IPS-NIHi7 (cell line): Measurements from ENCODE around the gene AADACL3.

Experiments used
- DNase-seq: peaks from one replicate; pipeline ENCODE4 v3.0.0; 2012; ENCODE audit warnings: mixed read lengths; ENCODE audit errors: extremely low spot score

Gene AADACL3

DNA sequence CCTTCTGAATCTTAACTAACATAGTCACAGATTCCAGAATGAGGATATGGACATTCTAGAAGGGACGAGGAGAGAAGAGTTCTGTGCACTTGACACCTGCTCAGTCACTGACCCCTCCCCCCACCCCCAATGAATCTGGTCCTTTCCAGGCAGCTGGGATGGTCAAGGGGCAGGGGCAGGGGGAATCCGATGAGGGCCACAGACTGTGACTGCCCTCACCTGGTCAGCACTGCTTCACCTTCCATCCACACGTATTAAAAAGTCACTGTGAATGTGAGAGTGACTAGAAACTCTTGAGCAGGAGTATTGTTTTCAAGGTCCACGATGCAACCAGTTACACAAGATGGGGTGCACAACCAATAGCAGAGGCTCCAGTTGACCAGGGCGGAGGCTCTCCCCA is 48.1 kb downstream of the AADACL3 start:
- DNase-seq, result peak; percentile 35

- no peak for DNase-seq
These were observed 53.1 kb downstream of the AADACL3 start for GRCh38 chr1:12769031-12769430.

DNA sequence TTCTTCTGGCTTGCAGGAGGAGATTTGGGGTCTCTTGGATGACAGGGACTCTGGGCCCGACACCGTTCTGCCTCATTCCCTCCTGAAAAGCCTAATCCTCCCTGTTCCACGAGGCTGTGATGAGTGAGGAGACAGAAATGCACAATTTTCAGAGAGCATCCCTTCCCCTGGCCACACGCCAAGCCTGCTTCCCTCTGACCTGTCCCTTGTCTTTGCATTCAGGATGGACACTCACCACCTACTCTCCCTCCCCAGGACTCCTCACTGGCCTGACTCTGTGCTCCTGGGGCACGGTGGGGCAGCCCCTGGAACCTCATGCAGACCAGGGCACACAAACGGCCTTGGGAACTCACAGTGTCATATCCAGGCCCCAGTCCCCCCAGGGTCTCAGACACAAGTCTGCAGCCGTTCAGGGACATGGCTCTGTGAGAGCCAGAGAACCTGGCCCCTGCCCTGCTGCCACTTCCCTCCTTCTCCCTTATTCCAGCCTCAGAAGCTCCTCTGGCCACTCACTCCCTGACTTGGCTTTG is 54.1 kb downstream of the AADACL3 start:
- no peak for DNase-seq

- DNase-seq, result no peak
These were observed 54.7 kb downstream of the AADACL3 start for GRCh38 chr1:12770620-12771019.

- DNase-seq, result no peak
These were observed 55.3 kb downstream of the AADACL3 start for GRCh38 chr1:12771186-12771585.

DNA sequence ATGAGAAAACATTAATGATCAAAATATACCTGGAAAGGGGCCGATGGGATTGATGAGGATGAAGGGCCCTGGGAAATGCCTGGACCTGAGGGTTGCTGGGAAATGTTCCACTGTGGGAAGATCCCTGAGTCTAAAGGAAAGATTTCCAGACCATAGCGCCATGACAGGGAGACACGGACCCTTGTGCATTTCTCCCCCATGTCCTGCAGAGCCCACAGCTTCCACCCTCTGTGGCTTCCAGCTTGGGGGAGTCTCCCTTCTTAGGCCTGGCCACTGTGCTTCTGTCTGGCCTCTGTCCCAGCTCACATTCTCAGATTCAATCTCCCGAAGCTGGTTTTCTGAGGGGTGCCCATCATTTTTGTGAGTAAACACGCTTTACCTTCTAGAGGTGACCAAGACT is 56.6 kb downstream of the AADACL3 start:
- DNase-seq, result no peak

- DNase-seq, result no peak
These were observed 57.5 kb downstream of the AADACL3 start, which contains the start of gene PRAMEF12 for GRCh38 chr1:12773438-12773837. Gene PRAMEF12, plus strand, starts transcription at chr1:12773738. Its CDS starts 1,130 bp downstream, at chr1:12774868.

DNA sequence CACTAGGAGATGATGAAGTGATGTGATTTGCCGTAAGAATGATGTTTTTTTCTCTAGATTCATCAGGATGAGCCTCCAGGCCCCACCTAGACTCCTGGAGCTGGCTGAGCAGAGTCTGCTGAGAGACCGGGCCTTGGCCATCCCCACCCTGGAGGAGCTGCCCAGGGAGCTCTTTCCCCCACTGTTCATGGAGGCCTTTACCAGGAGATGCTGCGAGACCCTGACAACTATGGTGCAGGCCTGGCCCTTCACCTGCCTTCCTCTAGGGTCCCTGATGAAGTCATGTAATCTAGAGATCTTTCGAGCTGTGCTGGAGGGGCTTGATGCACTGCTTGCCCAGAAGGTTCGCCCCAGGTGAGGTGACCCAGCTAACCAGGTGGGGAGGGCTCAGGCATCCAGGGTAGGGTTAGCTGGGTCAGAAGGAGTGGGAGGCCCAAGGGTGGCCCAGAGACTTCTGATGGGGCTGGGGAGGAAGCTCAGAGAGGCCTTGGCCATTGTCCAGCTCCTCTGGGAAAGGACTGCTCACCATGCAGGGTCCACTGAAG is 59.0 kb downstream of the AADACL3 start:
- DNase-seq, result no peak

- DNase-seq, result no peak
These were observed 59.5 kb downstream of the AADACL3 start for GRCh38 chr1:12775443-12775842.

GRCh38 chr1:12776801-12777557 is 61.1 kb downstream of the AADACL3 start:
- no peak for DNase-seq
